Osteocyte (in vitro differentiated cells): Measurements from ENCODE around the gene TBXT. TPM values are rescaled to one million over a fixed set of nuclear protein-coding genes. Genes with fewer than 3 reads are reported as not detected.

Experiments
- DNase-seq: peaks from one replicate; pipeline ENCODE4 v3.0.0; 2021; ENCODE audit warnings: mixed read lengths; ENCODE audit not compliant: unreplicated experiment; ENCODE audit errors: extremely low spot score
- H3K27ac Mint-ChIP-seq: one replicate; pipeline ENCODE4 v1.8.0; 2021; ENCODE audit warnings: mild to moderate bottlenecking, mixed read lengths; ENCODE audit not compliant: unreplicated experiment
- H3K27me3 Mint-ChIP-seq: one replicate; pipeline ENCODE4 v1.8.0; 2021; ENCODE audit warnings: mixed read lengths; ENCODE audit not compliant: unreplicated experiment
- H3K36me3 Mint-ChIP-seq: one replicate; pipeline ENCODE4 v1.8.0; 2021; ENCODE audit warnings: mixed read lengths; ENCODE audit not compliant: unreplicated experiment
- H3K4me1 Mint-ChIP-seq: one replicate; pipeline ENCODE4 v1.8.0; 2021; ENCODE audit warnings: mixed read lengths; ENCODE audit not compliant: unreplicated experiment
- H3K4me3 Mint-ChIP-seq: one replicate; pipeline ENCODE4 v1.8.0; 2021; ENCODE audit warnings: mild to moderate bottlenecking, moderate library complexity, mixed read lengths; ENCODE audit not compliant: unreplicated experiment
- H3K9me3 Mint-ChIP-seq: one replicate; pipeline ENCODE4 v1.8.0; 2021; ENCODE audit warnings: mixed read lengths; ENCODE audit not compliant: unreplicated experiment
- total RNA-seq: library from RNA; stranded (reverse); gene quantifications from 2 replicates; pipeline ENCODE4 v1.2.1, GENCODE V29; 2021
- TF ChIP-seq, protein P1 (sequence below): fragments of 200-600 bp; sonication (generic); IDR thresholded peaks from 2 replicates; pipeline ENCODE4 v1.5.0; 2021; ENCODE audit warnings: antibody characterized with exemption, mild to moderate bottlenecking, moderate library complexity

The TBXT gene
- total RNA-seq, 1 donor from 2014 or later: not detected

DNA sequence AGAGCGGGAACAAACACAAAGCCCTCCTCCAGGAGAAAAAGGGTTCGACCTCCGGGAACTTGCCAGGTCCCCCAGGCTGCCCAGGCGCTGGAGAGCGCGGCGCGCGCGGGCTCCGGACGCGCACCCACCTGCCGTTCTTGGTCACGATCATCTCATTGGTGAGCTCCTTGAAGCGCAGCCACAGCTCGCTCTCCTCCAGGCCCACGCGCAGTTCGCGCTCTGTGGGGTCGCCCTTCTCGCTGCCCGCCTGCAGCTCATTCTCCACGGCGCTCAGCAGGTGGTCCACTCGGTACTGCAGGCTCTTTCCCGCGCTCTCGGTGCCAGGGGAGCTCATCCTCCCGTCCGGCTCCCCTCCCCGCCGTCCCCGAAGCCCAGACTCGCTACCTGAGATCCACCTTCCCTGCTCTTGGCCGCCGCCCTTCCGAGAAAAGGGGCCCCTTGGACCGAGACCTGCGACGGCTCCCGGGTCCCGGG, 356 bp downstream of the TBXT start:
- Mint-ChIP-seq H3K27me3 (peaks cover 63% of the 10 kb centered on the region), H3K36me3 (no peaks in the 10 kb centered on the region), H3K4me1 (peaks cover 12% of the 10 kb centered on the region), H3K4me3 (no peak overlapping the region), H3K27ac (no peak overlapping the region), H3K9me3 (no peaks in the 10 kb centered on the region)
- no peak for DNase-seq
- TF ChIP-seq, protein P1, sequence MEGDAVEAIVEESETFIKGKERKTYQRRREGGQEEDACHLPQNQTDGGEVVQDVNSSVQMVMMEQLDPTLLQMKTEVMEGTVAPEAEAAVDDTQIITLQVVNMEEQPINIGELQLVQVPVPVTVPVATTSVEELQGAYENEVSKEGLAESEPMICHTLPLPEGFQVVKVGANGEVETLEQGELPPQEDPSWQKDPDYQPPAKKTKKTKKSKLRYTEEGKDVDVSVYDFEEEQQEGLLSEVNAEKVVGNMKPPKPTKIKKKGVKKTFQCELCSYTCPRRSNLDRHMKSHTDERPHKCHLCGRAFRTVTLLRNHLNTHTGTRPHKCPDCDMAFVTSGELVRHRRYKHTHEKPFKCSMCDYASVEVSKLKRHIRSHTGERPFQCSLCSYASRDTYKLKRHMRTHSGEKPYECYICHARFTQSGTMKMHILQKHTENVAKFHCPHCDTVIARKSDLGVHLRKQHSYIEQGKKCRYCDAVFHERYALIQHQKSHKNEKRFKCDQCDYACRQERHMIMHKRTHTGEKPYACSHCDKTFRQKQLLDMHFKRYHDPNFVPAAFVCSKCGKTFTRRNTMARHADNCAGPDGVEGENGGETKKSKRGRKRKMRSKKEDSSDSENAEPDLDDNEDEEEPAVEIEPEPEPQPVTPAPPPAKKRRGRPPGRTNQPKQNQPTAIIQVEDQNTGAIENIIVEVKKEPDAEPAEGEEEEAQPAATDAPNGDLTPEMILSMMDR: no peak

DNA sequence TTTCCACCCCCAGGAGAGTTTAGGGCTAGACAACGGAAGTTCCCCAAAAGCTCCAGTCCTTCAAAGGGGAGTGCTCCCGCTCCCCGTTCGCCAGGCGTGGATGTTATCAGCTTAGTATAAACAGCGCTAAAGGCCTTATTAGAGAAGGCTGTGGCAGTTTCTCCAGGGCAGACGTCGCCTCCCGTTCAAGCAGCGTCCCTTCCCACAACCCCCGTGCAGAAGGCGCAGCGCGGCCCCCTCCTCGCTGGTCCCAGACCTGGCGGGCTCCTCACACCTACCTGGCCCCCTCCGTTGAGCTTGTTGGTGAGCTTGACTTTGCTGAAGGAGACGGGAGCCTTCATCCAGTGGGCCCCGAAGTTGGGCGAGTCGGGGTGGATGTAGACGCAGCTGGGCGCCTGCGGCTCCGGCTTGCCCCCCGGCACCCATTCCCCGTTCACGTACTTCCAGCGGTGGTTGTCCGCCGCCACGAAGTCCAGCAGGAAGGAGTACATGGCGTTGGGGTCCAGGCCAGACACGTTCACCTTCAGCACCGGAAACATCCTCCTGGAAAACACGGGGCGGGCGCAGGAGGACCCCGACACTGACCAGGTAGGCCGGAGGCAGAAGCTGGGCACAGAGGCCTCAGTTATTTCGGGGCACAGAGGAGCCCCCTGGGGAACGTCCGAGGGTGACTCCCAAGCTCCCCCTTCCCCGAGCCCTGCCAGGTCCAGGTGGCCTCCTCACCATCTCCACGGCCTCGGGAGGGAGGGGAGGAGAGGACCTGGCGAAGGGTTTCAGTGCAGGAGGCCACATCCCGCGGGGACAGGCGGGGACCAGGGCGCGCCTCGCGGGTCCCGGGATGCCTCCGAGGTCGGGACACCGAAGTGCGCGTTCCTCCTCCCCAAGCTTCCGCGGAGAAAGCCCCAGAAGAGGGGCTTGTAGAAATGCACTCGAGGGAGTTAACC, 1.1 kb downstream of the TBXT start:
- Mint-ChIP-seq H3K27me3 (peaks cover 63% of the 10 kb centered on the region), H3K4me1 (peaks cover 12% of the 10 kb centered on the region)

DNA sequence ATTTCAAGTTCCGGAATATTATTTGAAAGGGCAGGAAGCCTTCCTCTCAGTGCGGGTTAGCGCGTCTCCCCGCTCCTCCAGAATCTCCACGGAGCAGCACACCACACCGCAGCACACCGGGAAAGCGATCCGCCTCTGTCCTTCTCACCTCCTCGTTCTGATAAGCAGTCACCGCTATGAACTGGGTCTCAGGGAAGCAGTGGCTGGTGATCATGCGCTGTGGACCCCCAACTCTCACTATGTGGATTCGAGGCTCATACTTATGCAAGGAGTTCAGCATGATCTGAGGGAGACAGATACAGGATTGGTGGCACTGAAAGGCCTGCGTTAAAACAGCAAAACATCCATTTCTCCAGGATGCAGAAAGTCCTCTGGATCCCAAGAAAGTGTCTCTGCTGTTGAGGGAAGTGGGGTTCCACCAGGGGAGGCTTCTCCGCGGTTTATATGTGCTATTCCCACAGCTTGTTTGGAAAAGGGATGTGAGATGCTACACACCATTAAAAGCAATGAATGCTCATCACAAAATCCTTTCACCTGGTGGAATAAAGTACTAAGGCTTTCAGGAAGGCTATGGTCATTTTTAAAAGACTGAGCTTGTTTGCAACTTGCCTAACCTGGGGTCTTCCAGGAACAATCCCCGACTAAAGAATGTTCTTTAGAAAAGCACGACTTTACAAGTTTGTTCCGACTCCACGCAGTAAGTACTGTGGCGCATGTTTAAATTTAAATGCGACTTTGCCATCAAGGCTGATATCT, 1.9 kb downstream of the TBXT start:
- DNase-seq: no peak
- peaks cover 63% of the 10 kb centered on the region for H3K27me3 Mint-ChIP-seq

More for the DNA sequence above, 1.1 kb downstream of the TBXT start:
- Mint-ChIP-seq H3K9me3 (no peaks in the 10 kb centered on the region), H3K36me3 (no peaks in the 10 kb centered on the region), H3K4me3 (no peak overlapping the region), H3K27ac (no peak overlapping the region)
- TF ChIP-seq, protein P1: no peak
- no peak for DNase-seq

DNA sequence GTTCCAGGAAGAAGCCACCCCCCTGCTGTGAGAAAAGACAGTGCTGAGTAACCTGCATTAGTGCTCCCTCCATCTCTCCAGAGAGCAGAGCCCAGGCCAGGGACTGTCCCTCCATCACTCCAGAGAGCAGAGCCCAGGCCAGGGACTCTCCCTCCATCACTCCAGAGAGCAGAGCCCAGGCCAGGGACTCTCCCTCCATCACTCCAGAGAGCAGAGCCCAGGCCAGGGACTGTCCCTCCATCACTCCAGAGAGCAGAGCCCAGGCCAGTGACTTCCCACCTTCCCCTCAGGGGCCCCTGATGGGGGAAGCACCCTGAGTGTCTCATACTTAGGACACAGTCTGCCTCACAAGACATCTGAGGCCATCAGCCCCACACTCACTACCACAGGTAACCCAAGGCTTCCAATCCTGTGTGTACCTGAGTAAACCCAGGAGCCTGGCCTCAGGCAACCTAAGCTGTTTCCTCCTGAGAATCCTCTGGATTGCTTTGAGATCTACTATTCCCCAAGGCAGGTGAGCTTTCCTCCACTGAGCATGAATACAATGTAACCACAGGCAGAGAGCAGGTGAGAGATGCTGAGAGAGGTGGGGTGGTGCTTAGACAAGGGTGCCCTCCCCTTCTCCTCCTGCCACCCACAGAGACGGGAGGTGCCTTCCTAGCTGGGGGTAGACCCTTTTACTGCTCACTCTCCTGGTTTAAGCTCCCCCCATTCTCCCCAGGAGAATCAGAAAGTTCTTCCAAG, 4.9 kb downstream of the TBXT start:
- no peak overlapping the region for H3K4me3 Mint-ChIP-seq
- H3K9me3 Mint-ChIP-seq: no peaks in the 10 kb centered on the region
- no peak overlapping the region for H3K27ac Mint-ChIP-seq
- H3K4me1 Mint-ChIP-seq: peaks cover 2% of the 10 kb centered on the region
- TF ChIP-seq, protein P1: no peak
- H3K27me3 Mint-ChIP-seq: peaks cover 54% of the 10 kb centered on the region
- no peak for DNase-seq
- H3K36me3 Mint-ChIP-seq: no peaks in the 10 kb centered on the region

More for the DNA sequence above, 1.9 kb downstream of the TBXT start:
- H3K9me3 Mint-ChIP-seq: no peaks in the 10 kb centered on the region
- no peaks in the 10 kb centered on the region for H3K36me3 Mint-ChIP-seq
- no peak overlapping the region for H3K27ac Mint-ChIP-seq
- H3K4me1 Mint-ChIP-seq: peaks cover 12% of the 10 kb centered on the region
- TF ChIP-seq, protein P1: no peak
- H3K4me3 Mint-ChIP-seq: no peak overlapping the region
